GM20431 (cell line): Measurements from ENCODE around the gene TSC2.
"Not testable (repeated sequence)": the region's sequence is repeated elsewhere in the genome, so short reads cannot be mapped to it uniquely, and the experiment has no call there.

ENCODE experiments used
- in situ Hi-C: fragments of 300-500 bp; cut with MseI, MboI; formaldehyde crosslinking; loops from one replicate; pipeline ENCODE4 v1.15.0; 2020; ENCODE audit warnings: low sequenced_read_pairs; ENCODE audit not compliant: unreplicated experiment

The TSC2 gene

DNA sequence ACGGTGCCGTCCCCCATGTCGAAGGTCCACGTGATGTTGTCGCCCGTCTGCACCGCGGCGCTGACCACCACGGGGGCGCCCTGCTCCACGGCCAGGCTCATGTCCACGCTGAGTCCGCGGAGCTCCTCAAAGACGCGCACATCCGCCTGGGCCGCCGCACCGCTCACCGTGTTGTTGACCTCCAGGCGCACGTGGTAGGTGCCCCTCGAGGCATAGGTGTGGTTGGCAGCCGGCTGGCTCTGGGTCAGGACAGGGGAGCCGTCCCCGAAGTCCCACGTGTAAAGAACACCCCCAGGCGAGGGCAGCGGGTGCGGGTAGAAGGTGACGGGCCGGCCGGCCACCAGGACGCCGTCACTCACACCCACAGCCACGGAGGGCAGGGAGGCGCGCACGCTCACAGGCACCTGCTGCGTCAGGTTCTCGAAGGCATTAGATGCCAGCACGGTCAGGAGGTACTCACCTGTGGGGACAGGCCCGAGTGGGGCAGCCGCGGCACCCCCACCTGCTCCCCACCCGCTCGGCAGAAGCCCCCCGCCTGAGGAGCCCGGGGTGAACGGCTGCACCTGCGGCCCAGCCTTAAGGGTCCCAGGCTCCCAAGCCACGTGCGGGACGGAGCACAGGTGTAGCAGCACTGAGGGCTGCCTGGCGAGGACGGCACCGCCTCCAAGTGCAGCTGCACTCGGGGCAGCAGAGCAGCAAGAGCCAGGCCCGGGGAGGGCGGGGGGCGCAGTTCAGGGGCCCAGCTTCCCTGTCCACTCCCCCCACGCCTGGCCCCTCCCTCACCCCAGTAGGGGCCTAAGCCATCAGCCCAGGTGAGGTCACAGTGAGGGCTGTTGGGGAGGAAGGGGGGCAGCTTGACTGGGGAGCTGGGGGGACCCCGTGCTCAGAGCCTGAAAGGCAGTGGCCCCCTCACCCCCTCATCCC, 63.9 kb downstream of the TSC2 start:
- in situ Hi-C loops, result not testable (repeated sequence)

DNA sequence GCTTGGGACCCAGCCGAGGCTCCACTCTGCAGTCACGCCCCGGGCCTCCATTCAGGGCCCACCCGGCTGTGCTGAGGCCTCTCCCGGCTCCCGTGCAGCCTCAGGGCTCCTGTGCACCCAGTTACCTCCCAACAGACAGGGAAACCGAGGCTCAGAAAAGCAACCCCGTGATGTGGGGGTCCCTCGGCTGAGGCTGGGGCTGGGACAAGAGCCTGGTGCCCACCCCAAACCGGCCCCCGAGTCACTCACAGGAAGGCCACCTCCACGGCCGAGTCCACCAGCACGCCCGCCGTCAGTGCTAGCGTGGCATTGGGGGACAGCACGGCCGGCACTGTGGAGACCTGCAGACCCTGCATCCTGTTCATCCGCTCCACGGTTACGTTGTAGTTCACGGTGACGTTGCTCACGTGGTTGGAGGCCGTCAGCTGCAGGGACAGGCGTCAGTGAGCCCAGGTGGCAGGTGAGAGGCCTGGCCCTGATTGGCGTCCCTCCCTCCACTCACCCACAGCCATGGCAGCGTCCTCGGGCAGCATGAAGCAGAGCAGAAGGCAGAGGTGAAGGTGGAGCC, 64.8 kb downstream of the TSC2 start:
- in situ Hi-C loops, result not testable (repeated sequence)

DNA sequence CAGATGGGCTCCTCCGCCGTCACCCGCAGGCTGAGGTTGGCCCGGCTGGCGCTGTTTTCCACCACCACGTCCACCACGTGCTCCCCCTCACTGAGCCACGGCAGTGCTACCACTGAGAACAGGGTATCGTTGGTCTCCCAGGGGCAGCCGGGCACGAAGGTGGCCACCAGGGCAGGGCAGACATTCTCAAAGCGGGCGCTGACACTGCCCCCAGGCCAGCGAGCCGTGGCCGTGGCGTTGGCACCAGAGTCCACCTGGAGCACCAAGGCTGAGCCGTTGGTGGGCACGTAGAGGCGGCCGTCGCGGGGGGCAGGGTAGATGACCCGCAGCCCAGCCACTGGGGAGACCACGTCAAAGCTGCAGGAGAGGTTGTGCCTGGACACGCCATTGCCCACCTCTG, 66.4 kb downstream of the TSC2 start:
- in situ Hi-C loops, result not testable (repeated sequence)

DNA sequence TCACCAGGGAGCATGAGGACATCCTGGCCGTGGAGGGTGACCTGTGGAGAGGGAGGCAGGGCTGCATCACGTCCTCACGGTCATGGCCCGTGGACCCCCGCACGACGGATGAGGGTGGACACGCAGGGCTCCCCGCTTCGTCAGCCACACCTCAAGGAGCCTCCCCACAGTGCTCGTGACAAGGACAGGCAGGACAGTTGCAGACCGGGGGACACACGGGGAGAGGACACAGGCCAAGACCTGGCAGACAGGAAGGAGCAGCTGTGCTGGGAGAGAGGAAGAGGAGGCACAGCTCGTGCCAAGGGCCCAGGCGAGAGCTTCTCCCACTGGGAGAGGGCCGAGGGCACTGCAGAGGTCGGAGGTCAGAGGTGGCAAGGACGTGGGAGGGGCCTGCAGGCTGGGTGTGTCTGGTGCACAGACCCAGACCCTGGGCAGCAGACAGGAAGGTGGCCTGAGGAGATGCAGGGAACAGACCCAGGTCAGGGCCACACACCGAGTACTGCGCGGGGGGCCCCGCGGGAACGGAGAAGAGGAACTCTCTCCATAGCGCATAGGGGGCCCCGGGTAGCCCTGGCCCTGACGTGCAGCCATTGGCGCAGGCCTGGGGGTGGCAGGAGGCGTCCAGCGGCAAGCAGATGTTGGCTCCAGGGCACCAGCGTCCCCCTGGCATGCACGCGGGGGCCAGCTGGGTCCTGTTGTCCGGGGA, 67.3 kb downstream of the TSC2 start:
- in situ Hi-C loops, result not testable (repeated sequence)

DNA sequence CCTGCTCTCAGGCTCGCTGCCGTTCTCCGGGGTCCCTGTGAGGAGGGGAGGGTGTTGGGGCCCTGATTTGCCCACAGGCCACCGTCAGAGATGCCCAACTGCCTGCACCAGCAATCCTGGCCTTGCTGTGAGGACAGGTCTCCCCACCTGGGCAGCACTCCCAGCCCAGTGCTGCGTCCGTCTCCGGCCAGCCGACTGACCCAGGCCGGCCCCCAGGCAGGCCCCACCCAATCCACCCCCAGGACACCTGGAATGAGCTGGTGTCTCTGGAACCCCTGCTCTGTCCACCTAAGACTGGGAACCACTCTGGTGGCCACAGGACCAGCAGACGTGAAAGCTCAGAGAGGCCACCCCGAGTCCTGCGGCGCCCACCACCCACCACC, 67.8 kb downstream of the TSC2 start:
- in situ Hi-C loops, result no loop called here

DNA sequence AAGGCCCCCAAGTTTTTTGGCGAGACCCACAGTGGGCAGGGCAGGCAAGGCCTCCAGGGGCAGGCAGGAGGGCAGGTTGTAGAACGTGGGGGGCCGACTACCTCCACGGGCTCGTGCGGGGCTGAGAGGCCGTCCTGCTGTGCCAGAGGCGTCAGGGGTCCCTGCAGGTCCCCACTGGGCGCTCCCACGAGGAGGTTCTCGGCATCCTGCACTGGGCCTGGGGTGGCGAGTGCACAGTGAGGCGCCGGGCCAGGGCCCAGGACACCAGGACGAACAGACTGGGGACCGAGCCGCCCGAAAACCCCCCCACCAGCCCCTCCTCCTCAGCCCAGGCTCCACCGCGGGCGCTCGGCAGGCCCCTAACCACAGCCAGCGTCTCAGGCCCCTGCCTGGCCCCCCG, 68.6 kb downstream of the TSC2 start:
- in situ Hi-C loops, result not testable (repeated sequence)

DNA sequence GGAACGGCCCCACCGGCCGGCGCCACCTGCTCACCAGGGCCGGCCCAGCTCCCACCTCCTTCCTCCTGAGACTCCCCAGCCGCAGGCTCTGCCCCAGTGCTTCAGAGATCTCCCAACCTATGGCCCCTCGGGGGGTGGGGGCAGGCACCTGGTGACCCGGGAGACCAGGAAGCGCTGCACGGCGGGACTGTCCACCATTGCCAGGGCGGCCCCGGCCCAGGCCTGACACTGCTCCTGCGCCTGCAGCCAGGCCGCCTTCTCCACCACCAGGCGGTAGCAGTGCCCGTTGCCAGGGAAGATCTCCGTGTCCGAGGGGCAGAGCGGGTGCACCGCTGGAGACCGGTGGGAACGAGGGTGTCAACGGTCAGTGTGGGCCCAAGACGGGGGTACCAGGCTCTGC, 69.6 kb downstream of the TSC2 start:
- in situ Hi-C loops, result not testable (repeated sequence)

DNA sequence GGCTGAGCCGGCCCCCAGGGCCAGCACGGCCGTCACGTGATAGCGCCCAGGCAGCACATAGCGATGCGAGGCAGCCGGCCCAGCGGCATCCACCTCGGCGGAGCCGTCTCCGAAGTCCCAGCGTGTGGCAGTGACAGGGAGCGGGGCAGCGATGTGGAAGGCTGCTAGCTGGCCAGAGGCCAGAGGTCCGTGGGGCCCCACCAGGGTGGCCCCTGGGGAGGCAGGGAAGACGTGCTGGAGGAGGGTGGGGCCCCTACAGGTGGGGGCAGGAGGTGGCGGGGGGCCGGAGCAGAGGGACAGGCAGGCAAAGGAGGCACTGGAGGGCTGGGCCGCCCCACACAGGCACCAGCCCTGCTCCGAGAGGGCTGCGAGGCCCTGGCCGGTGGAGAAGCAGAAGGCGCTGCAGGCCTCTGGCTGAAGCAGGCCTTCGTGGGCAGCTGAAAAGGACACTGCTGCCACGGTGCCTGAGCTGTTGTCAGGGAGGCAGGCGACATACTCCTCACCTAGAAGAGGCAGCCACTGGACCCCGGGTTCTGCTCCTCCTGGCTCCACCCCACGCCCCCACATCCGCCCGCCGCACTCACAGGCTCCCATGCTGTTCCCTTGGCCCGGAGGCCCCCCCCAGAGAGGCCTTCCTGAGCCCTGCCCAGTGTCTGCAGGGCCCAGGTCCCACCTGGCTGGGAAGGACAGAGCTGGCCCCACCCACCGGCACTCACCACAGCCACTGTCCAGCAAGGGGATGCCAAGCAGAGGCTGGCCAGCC, 70.4 kb downstream of the TSC2 start:
- in situ Hi-C loops, result not testable (repeated sequence)

DNA sequence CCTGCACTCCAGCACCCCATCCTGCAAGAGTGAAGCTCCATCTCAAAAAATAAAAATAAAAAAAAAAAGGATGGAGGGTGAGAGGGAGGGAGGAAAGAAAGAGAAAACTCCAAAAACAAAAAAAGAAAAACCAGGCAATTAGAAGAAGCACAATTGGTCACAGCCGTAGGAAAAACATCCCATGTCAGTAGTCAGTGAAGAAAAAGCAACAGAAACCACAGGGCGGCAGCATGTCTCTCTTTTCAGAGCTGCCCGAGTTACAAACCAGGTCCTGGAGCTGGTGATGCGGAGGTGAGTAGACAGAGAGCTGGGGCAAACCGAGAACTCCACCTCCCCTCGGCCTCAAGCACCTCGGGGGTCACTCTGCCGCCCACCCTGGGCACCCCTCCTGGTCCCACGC, 73.5 kb downstream of the TSC2 start:
- in situ Hi-C loops, result not testable (repeated sequence)

DNA sequence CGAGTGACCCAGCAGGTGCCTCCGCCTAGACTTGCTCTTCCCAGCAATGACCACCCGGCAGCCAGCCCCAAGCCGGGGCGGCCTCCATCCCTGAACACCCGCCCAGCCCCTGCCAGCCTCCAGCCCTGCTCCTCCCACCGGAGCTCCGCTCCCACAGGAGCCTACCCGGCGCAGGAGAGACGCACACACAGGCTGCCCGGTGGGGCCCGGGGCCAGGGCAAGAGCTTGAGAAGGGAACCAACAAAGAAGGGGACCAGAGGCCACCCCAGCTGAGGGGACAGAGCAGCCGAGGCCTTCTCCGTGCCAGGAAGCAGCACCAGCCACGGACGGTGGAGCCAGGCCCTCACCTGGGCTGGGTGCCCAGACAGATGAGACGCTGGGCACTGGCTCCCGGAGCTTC, 74.1 kb downstream of the TSC2 start:
- in situ Hi-C loops, result no loop called here

DNA sequence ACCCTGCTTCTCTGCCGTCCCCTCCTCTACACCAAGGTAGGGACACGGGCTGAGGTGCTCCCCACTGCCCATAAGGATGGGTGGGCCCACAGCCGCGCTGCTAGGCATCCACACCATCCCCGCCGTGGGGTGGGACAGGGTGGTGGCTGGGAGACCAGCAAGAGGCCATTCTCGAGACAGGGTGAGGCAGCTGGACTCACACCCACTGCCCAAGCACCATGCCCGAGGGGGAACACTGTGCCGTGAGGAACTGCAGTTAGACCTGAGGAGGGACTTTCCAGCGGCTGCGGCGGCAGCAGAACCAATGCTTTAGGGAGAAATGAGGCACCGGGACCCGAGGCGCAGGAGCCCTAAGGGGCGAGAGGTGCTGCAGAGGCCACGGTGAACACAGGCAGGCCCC, 74.6 kb downstream of the TSC2 start:
- in situ Hi-C loops, result no loop called here

DNA sequence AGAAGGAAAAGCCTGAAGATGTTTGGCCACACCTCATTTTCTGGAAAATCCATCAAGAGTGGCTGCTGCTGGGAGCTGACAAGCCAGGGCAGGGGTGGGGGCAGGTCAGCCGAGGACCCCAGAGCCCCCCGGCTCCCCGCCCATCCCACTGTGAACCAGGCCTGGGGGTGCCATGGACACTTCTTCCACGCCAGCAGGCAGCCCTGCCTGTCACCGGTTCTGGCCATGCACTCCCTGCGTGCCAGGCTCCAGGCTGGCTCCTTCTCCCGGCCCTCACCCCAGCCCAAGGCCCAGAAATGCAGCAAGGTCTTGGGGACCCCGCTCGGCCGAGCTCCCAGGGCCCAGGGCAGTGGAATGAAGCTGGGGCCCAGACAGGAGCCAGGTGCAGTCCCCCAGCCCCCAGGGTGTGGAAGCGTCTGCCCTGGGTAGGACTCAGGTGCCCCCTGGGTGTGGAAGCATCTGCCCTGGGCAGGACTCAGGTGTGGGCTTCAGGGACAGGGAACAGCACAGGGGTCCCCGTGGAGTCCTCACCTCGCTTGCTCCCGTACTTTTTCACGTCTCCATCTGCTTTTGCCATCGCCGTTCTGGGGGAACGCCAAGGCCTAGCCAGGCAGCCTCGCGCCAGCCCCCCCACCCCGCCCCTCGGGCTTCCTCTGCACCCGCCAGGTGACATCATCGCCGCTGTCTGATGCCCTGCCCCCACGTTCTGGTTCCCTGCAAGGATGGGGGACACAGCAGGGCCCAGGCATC, 75.3 kb downstream of the TSC2 start:
- in situ Hi-C loops, result not testable (repeated sequence)

DNA sequence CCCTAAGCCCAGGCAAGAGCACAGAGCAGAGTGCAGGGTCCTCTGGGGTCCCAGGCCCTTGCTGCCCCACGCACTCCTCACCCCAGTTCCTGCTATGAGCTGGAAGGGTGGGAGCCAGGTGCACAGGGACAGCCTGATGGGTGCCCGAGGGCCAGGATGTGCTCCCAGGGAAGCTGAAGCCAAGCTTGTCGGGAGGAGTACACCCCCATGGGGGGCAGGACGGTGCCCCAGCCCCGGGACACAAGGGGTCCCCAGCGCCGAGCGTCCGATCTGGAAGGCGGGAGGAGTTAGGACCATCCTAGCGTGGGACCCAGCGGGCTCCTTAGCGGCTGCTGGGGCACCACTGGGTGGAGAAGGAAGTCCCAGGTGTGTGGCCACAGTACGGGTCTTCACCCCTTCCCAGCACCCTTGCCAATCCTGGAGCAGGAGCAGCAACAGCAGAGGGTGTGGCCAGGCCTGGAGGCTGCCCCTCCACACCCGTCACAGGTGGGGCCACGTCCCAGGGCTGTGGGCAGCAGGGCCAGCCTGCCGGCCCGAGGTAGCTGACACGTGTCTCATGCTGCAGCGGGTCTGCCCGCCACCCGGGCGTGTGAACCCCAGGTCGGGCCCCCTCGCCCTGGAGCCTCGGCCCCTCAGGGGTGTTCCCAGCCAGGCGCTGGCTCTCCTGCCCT, 76.1 kb downstream of the TSC2 start:
- in situ Hi-C loops, result not testable (repeated sequence)

DNA sequence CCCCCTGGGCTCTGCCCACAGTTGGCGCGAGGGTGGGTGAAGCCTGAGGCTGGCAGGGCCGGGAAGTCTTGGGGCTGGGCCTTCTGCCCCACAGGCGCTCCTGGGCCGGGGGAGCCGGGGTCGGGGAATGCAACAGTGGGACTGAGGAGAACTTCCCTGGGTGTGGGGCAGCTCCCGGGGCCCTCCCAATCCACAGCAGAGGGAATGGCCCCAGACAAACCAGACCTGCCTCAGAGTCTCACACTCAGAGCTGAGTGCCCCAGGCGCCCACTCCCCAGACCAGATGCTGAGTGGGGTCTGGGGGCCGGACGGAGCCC, 76.5 kb downstream of the TSC2 start:
- in situ Hi-C loops, result not testable (repeated sequence)

DNA sequence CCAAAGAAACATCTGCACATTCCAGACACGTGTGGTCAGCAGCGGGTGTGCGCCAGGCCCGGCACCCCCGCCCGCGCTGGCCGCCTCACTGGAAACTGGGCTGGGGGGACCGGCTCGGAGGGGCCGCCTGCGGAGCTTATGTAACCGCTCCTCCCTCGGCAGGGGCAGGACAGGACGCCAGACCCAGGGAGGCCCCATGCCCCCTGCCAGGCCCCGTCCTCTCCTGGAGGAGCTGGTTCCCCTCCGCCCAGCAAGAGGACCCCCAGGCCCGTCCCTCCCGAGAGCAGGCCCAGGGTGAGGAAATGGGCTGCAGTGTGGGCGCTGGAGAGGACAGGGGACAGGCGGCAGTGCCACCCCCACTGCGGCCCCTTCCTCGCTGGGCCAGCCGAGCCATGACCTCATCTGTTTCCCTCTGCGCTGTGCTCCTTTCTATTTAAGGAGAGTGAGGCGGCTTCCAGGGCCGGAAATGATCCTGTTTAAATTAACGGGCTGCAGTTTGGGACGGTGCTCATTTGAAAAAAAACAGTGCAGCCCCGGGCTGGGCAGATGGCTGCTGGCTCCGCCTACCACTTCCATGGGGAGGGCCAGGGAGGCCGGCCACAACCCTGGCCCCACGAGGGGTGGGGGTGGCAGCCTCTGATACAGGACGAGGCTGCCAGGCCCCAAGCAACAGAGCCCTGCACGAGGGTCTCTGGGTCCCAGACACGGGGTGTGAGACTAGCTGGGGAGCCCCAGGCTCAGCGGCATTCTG, 77.1 kb downstream of the TSC2 start:
- in situ Hi-C loops, result not testable (repeated sequence)

DNA sequence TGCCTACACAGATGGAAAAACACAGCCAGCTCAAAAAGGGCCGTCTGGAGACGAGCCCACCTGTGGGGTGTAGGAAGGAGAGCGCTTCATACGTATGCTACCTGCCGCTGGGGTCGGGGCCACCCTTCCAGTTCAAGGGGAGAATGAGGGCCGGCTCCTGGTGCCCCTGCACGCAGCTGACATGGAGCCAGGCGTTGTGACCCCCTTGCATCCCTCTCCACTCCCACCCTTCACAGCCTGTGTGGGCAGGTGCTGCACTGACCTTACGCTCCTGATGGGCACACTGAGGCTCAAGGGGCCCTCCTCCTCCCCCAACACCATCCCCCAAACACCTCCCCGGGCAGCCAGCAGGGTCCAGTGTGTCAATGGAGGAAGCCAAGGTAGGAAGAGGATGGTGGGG, 77.8 kb downstream of the TSC2 start:
- in situ Hi-C loops, result not testable (repeated sequence)

DNA sequence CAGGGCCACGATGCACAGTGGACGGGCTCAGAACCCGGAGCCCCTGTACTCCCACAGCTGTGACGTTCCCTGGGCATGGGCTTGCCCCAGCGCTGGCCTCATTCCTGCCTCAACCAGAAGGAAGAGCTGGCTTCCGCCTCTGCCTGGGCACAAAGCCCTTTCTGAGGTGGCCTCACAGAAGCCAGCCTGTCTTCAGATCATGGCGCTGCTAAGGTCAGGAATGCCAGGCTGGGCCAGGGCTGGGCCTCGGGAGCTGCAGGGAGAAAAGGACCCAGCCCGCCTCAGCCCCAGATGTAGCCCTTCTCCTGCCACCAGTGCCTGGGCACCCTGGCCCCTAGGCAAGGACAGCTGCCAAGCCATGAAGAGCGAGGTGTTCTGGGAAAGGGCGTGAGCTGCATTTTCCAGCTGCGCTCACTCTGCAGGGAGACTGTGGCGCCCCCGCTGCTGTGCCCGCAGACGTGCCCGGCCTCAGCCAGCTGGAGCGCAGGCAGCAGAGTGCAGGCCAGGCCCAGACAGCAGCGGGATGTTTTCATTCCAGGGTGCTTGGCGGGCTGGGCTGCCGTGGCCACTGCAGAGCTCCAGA, 78.5 kb downstream of the TSC2 start:
- in situ Hi-C loops, result not testable (repeated sequence)

DNA sequence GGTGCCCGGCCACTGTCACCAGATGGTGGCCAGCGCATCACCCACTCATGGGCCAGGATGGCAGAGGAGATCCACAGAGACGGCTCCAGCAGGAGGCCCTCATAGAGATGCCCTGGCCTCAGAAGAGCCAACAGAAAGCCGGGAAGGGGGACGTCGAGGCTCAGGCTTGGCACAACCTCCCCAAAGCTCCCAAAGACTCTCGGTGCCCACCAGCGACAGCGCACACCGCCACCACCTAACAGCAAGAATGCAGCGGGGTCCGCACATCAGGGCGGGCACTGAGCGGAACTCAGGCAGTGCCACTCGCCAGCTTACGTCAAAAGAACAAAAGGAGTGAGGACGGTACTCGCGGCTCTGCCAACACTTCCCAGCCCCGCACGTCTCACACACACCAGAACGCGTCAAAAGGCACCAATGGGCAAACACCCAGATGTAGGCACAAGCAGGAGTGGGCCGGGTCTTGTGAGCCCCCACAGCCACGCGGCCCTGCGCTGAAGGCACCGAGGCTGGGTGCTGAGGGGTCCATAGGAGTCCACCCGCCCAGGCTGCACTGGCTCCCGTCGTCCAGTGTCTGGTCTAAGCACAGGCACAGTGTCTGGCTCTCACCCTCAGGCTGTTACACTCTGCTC, 79.3 kb downstream of the TSC2 start:
- in situ Hi-C loops, result not testable (repeated sequence)
